Esophagus squamous epithelium (tissue), 5 donors: ENCODE measurements around the gene ERCC8. TPM values are rescaled to one million over a fixed set of nuclear protein-coding genes. Genes with fewer than 3 reads are reported as not detected.

Source experiments
- DNase-seq: peaks from one replicate; lab custom pipeline; 2025; lab: John Stamatoyannopoulos, UW
- H3K27ac ChIP-seq, 4 donors: fragments of 200-600 bp; sonication (generic); one replicate each; pipeline ENCODE4 v1.5.1; 2016 to 2019; ENCODE audit warnings: mild to moderate bottlenecking in 1 of 4
- H3K27me3 ChIP-seq, 4 donors: fragments of 200-600 bp; sonication (generic); 1 replicate in 3 of 4; 2 replicates in 1 of 4; pipeline versions ENCODE4 v1.5.1 to v1.6.0; 2017 to 2021; ENCODE audit warnings: antibody characterized with exemption in 1 of 4
- H3K36me3 ChIP-seq, 3 donors: fragments of 200-600 bp; sonication (generic); one replicate each; pipeline ENCODE4 v1.5.1; 2016 to 2019
- H3K4me1 ChIP-seq, 3 donors: fragments of 200-600 bp; sonication (generic); one replicate each; pipeline ENCODE4 v1.5.1; 2017 to 2019
- H3K4me3 ChIP-seq, 4 donors: fragments of 200-600 bp; sonication (generic); 1 replicate in 3 of 4; 2 replicates in 1 of 4; pipeline ENCODE4 v1.5.1; 2016 to 2019; ENCODE audit warnings: mild to moderate bottlenecking in 2 of 4, moderate library complexity in 1 of 4
- H3K9me3 ChIP-seq, 3 donors: fragments of 200-600 bp; sonication (generic); one replicate each; pipeline ENCODE4 v1.5.1; 2016 to 2019
- CTCF ChIP-seq, 6 experiments: fragments of 450-650 bp in 4 of 6; fragments of 200-600 bp in 2 of 6; sonication (generic) in 2 of 6; IDR thresholded peaks; one replicate each; pipeline ENCODE4 v1.5.1; 2016 to 2019; ENCODE audit warnings: antibody characterized with exemption in 6 of 6, mild to moderate bottlenecking in 4 of 6, moderate library complexity in 4 of 6
- POLR2A ChIP-seq, 4 donors: fragments of 450-650 bp; IDR thresholded peaks; one replicate each; pipeline ENCODE4 v1.6.1; 2017; ENCODE audit warnings: antibody characterized with exemption in 4 of 4, mild to moderate bottlenecking in 4 of 4, moderate library complexity in 3 of 4
- WGBS, 2 donors: methylation state at CpG; one replicate each; pipeline ENCODE4 v1.1.5; 2018; 5-methylcytosine and 5-hydroxymethylcytosine counted together
- intact Hi-C: fragments of 100-400 bp; cut with DNase I; formaldehyde crosslinking; loops from one replicate; pipeline ENCODE4 v1.15.0; 2022
- total RNA-seq, 4 donors: library from RNA; depleted of rRNA; stranded (reverse); fragments of >200 nt; gene quantifications; one replicate each; pipeline ENCODE4 v1.1.0, GENCODE V29; 2016
- donor health status: DM: yes; HTN: yes; CAD: no.

The ERCC8 gene
- total RNA-seq, 4 donors from 2014 or later, result 4.9 to 17.1 (median 12.0) TPM

- 96 to 100% methylated on average over 2 of the region's 2 CpGs for WGBS, 2 donors
- no peak for DNase-seq
- no peaks in the 10 kb centered on the region for H3K4me1 ChIP-seq
- intact Hi-C loops, result no loop called here
- H3K27ac ChIP-seq, result no peak overlapping the region
- peaks cover 0 to 55% (median 0%) of the 10 kb centered on the region in 3 donors for H3K36me3 ChIP-seq
- H3K9me3 ChIP-seq, result no peaks in the 10 kb centered on the region
- no peak overlapping the region for H3K4me3 ChIP-seq
- no peak for TF ChIP-seq POLR2A (IDR thresholded peaks at IDR 0.05)
- no peak for TF ChIP-seq CTCF (IDR thresholded peaks at IDR 0.05)
- H3K27me3 ChIP-seq, result no peaks in the 10 kb centered on the region
Observed at GRCh38 chr5:60918466-60918865, 26.4 kb downstream of the ERCC8 start.

- no peak for DNase-seq
- TF ChIP-seq CTCF (IDR thresholded peaks at IDR 0.05) (no peak), POLR2A (IDR thresholded peaks at IDR 0.05) (no peak)
Observed at GRCh38 chr5:60916646-60917045, 28.2 kb downstream of the ERCC8 start.

GRCh38 chr5:60903356-60903755 is 41.5 kb downstream of the ERCC8 start:
- Histone ChIP-seq H3K9me3 (no peaks in the 10 kb centered on the region), H3K36me3 (peaks cover 0 to 12% (median 0%) of the 10 kb centered on the region in 3 donors), H3K27ac (no peak overlapping the region), H3K27me3 (no peaks in the 10 kb centered on the region), H3K4me3 (no peak overlapping the region), H3K4me1 (no peaks in the 10 kb centered on the region)
- DNase-seq, result no peak
- 77 to 78% methylated on average over 4 of the region's 4 CpGs for WGBS, 2 donors
- TF ChIP-seq CTCF (IDR thresholded peaks at IDR 0.05), result no peak
- no peak for TF ChIP-seq POLR2A (IDR thresholded peaks at IDR 0.05)
- intact Hi-C loops, result no loop called here

More at GRCh38 chr5:60916646-60917045, 28.2 kb downstream of the ERCC8 start:
- H3K27me3 ChIP-seq, result no peaks in the 10 kb centered on the region
- no peaks in the 10 kb centered on the region for H3K9me3 ChIP-seq
- H3K4me3 ChIP-seq, result no peak overlapping the region
- no peak overlapping the region for H3K27ac ChIP-seq
- no peaks in the 10 kb centered on the region for H3K4me1 ChIP-seq
- H3K36me3 ChIP-seq, result peaks cover 0 to 53% (median 0%) of the 10 kb centered on the region in 3 donors
- intact Hi-C loops, result no loop called here

- H3K36me3 ChIP-seq, result peaks cover 0 to 69% (median 0%) of the 10 kb centered on the region in 3 donors
- WGBS, 2 donors, result 87 to 90% methylated on average over 4 of the region's 4 CpGs
- no peak for TF ChIP-seq CTCF (IDR thresholded peaks at IDR 0.05)
- TF ChIP-seq POLR2A (IDR thresholded peaks at IDR 0.05), result no peak
Observed at GRCh38 chr5:60896991-60897390, 47.9 kb downstream of the ERCC8 start.

GRCh38 chr5:60893521-60893920 is 51.3 kb downstream of the ERCC8 start:
- WGBS, 2 donors, result 95% methylated on average over 13 of the region's 13 CpGs
- H3K36me3 ChIP-seq, result peaks cover 0 to 59% (median 0%) of the 10 kb centered on the region in 3 donors
- intact Hi-C loops, result no loop called here
- H3K27ac ChIP-seq, result no peak overlapping the region
- H3K4me3 ChIP-seq, result no peak overlapping the region
- H3K27me3 ChIP-seq, result no peaks in the 10 kb centered on the region
- TF ChIP-seq POLR2A (IDR thresholded peaks at IDR 0.05) (no peak), CTCF (IDR thresholded peaks at IDR 0.05) (no peak)
- no peak for DNase-seq
- H3K9me3 ChIP-seq, result no peaks in the 10 kb centered on the region
- no peaks in the 10 kb centered on the region for H3K4me1 ChIP-seq

More at GRCh38 chr5:60896991-60897390, 47.9 kb downstream of the ERCC8 start:
- no peaks in the 10 kb centered on the region for H3K4me1 ChIP-seq
- intact Hi-C loops, result no loop called here
- no peak overlapping the region for H3K27ac ChIP-seq
- H3K27me3 ChIP-seq, result no peaks in the 10 kb centered on the region
- H3K4me3 ChIP-seq, result no peak overlapping the region
- DNase-seq, result no peak
- no peaks in the 10 kb centered on the region for H3K9me3 ChIP-seq
